ENCODE data around the gene AQP1. TPM values are rescaled to one million over a fixed set of nuclear protein-coding genes. Genes with fewer than 3 reads are reported as not detected.

The AQP1 gene
- total and polyA plus RNA-seq, 2 of the 8 experiments (the other 6 are each of a cell fraction or from before 2014, with no cell fraction given): 0.18 to 0.19 TPM

DNA sequence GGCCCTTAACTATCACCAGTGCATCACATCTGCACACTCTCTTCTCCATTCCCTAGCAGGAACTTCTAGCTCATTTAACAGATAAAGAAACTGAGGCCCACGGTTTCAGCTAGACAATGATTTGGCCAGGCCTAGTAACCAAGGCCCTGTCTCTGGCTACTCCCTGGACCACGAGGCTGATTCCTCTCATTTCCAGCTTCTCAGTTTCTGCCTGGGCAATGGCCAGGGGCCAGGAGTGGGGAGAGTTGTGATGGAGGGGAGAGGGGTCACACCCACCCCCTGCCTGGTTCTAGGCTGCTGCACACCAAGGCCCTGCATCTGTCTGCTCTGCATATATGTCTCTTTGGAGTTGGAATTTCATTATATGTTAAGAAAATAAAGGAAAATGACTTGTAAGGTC is 13.5 kb downstream of the AQP1 start:
- H2AFZ ChIP-seq (ENCODE audit: low read length): no peak overlapping the region
- no peaks in the 10 kb centered on the region for H3K9me3 ChIP-seq (ENCODE audit: insufficient read depth in 2 of 2, low read depth in 1 of 2, low read length in 1 of 2)
- H3K27ac ChIP-seq (ENCODE audit: low read depth, low read length): no peak overlapping the region
- H3K4me1 ChIP-seq (replicated peaks in 1 of 4; ENCODE audit: control insufficient read depth in 3 of 4, insufficient read depth in 4 of 4, low read length in 3 of 4): no peaks in the 10 kb centered on the region
- no peak overlapping the region for H3K9ac ChIP-seq (replicated peaks in 1 of 4; ENCODE audit: extremely low read depth in 1 of 4, low read depth in 3 of 4, low read length in 3 of 4)
- H4K5ac ChIP-seq (ENCODE audit: insufficient read length, low read depth, low read length): no peak overlapping the region
- H4K20me1 ChIP-seq (replicated peaks in 1 of 2; ENCODE audit: control insufficient read depth in 1 of 2, insufficient read depth in 2 of 2, low read length in 2 of 2): no peaks in the 10 kb centered on the region
- H2BK20ac ChIP-seq (ENCODE audit: low read length): no peak overlapping the region
- WGBS, 2 experiments (ENCODE audit: extremely low coverage in 1 of 2, insufficient coverage in 1 of 2, insufficient read length in 1 of 2, insufficient replicate concordance in 2 of 2, low coverage in 1 of 2, low lambda C conversion rate in 2 of 2, missing lambda C conversion rate in 1 of 2): 90% methylated on average over 2 of the region's 2 CpGs; no CpG with 5 or more reads in 1 of the 2 experiments
- CTCF ChIA-PET (ENCODE audit: partially characterized antibody): interaction anchor here (0.6 to 2.0 kb wide), 7 partner anchors 9 to 213 kb away, joined by 3 to 5 read pairs (median 3); no protein-coding TSS in a partner anchor
- no peak overlapping the region for H2BK5ac ChIP-seq (ENCODE audit: low read depth, low read length)
- no peaks in the 10 kb centered on the region for H3K79me1 ChIP-seq (ENCODE audit: low read depth, low read length)
- H2BK15ac ChIP-seq (ENCODE audit: low read length): no peak overlapping the region
- H2BK120ac ChIP-seq (replicated peaks; ENCODE audit: low read depth, low read length): no peak overlapping the region
- no peak for TF ChIP-seq MAFK (IDR thresholded peaks at IDR 0.05; ENCODE audit: low read depth, low read length)
- TF ChIP-seq SP1 (IDR thresholded peaks at IDR 0.05; ENCODE audit: low read depth, low read length): no peak
- TF ChIP-seq, protein P1, sequence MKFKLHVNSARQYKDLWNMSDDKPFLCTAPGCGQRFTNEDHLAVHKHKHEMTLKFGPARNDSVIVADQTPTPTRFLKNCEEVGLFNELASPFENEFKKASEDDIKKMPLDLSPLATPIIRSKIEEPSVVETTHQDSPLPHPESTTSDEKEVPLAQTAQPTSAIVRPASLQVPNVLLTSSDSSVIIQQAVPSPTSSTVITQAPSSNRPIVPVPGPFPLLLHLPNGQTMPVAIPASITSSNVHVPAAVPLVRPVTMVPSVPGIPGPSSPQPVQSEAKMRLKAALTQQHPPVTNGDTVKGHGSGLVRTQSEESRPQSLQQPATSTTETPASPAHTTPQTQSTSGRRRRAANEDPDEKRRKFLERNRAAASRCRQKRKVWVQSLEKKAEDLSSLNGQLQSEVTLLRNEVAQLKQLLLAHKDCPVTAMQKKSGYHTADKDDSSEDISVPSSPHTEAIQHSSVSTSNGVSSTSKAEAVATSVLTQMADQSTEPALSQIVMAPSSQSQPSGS (IDR thresholded peaks at IDR 0.05; ENCODE audit: low read length): no peak
- H3K4ac ChIP-seq (replicated peaks; ENCODE audit: insufficient read length, low read depth, low read length): no peak overlapping the region
- H4K91ac ChIP-seq (replicated peaks; ENCODE audit: insufficient read length, low read length): no peak overlapping the region
- H4K8ac ChIP-seq (ENCODE audit: extremely low read depth, insufficient read depth, low read length): no peak overlapping the region
- no peak overlapping the region for H3K4me2 ChIP-seq (ENCODE audit: insufficient read depth in 1 of 2, low read depth in 2 of 2, low read length in 2 of 2)
- H2BK12ac ChIP-seq (ENCODE audit: low read depth, low read length): no peak overlapping the region
- H3K4me3 ChIP-seq (ENCODE audit: extremely low read depth in 1 of 4, insufficient read depth in 2 of 4, low read depth in 3 of 4, low read length in 4 of 4): no peak overlapping the region
- no peaks in the 10 kb centered on the region; a peak in 1 of 7 replicates for H3K27me3 ChIP-seq (replicated peaks in 1 of 4; ENCODE audit: control insufficient read depth in 3 of 4, extremely low read depth in 1 of 4, insufficient read depth in 3 of 4, low read length in 3 of 4)
- no peaks in the 10 kb centered on the region for H3K79me2 ChIP-seq (ENCODE audit: control insufficient read depth in 1 of 2, insufficient read depth in 2 of 2, low read length in 2 of 2)
- POLR2A ChIA-PET (ENCODE audit: partially characterized antibody): no interaction called here
- H3K14ac ChIP-seq (ENCODE audit: insufficient read length): no peak overlapping the region
- H3K56ac ChIP-seq (replicated peaks; ENCODE audit: insufficient read length, low read depth, low read length): no peak overlapping the region
- no peak overlapping the region for H3K23ac ChIP-seq (ENCODE audit: insufficient read length)
- no peak overlapping the region for H3K18ac ChIP-seq (ENCODE audit: extremely low read depth, low read length)
- H2AK5ac ChIP-seq (ENCODE audit: low read depth, low read length): no peak overlapping the region
- FAIRE-seq (no peak), DNase-seq (ENCODE audit: low read depth in 1 of 2, low spot score in 2 of 2) (peak in 1 of 2 experiments; percentile 16)
- no peaks in the 10 kb centered on the region for H3K23me2 ChIP-seq (ENCODE audit: low read depth, low read length)
- no peaks in the 10 kb centered on the region for H3K36me3 ChIP-seq (ENCODE audit: control insufficient read depth in 2 of 4, insufficient read depth in 4 of 4, low read length in 3 of 4)
